H1 (cell line): ENCODE results near the gene SEPTIN1. TPM values are rescaled to one million over a fixed set of nuclear protein-coding genes. Genes with fewer than 3 reads are reported as not detected.

Experiments
- CTCF ChIA-PET: fragments of 300-600 bp; sonication (Branson Sonifier 250); formaldehyde crosslinking; loops from one replicate; lab custom pipeline; 2021; ENCODE audit not compliant: partially characterized antibody; lab: Charles Lee
- POLR2A ChIA-PET: fragments of 300-600 bp; sonication (Branson Sonifier 250); formaldehyde crosslinking; loops from one replicate; lab custom pipeline; 2021; ENCODE audit warnings: inconsistent platforms; ENCODE audit not compliant: partially characterized antibody; lab: Charles Lee
- DNase-seq, 2 experiments: peaks; one replicate each; pipeline versions ENCODE4 v3.0.0 to v3.0.0-alpha.2; 2010 to 2022; ENCODE audit warnings: low spot score in 2 of 2, low read depth in 1 of 2, mixed read lengths in 1 of 2
- FAIRE-seq: peaks from 2 replicates; lab custom pipeline; 2011; peaks lifted over from hg19 to GRCh38; lab: Jason Lieb, UNC
- H2AFZ ChIP-seq: 2 replicates; pipeline ENCODE4 v1.8.1; 2012; ENCODE audit warnings: low read length, inconsistent platforms
- H2AK5ac ChIP-seq: 2 replicates; pipeline ENCODE4 v1.6.1; 2013; ENCODE audit warnings: low read depth, low read length
- H2BK120ac ChIP-seq: replicated peaks from 2 replicates; pipeline ENCODE3; 2013; ENCODE audit warnings: low read depth, low read length, inconsistent platforms
- H2BK12ac ChIP-seq: 2 replicates; pipeline ENCODE4 v1.6.1; 2013; ENCODE audit warnings: low read depth, low read length
- H2BK15ac ChIP-seq: 2 replicates; pipeline ENCODE4 v1.6.1; 2013; ENCODE audit warnings: low read length
- H2BK20ac ChIP-seq: 2 replicates; pipeline ENCODE4 v1.6.1; 2013; ENCODE audit warnings: low read length
- H2BK5ac ChIP-seq: 2 replicates; pipeline ENCODE4 v1.6.1; 2013; ENCODE audit warnings: low read depth, low read length
- H3K14ac ChIP-seq: 2 replicates; pipeline ENCODE4 v1.6.1; 2013; ENCODE audit warnings: inconsistent platforms; ENCODE audit not compliant: insufficient read length
- H3K18ac ChIP-seq: 2 replicates; pipeline ENCODE4 v1.6.1; 2013; ENCODE audit warnings: low read length; ENCODE audit errors: extremely low read depth
- H3K23ac ChIP-seq: 2 replicates; pipeline ENCODE4 v1.6.1; 2013; ENCODE audit warnings: inconsistent platforms; ENCODE audit not compliant: insufficient read length
- H3K23me2 ChIP-seq: 2 replicates; pipeline ENCODE4 v1.6.1; 2013; ENCODE audit warnings: low read depth, low read length
- H3K27ac ChIP-seq: 2 replicates; pipeline ENCODE4 v1.6.1; 2011; ENCODE audit warnings: low read depth, low read length, inconsistent platforms
- H3K27me3 ChIP-seq, 4 experiments: replicated peaks in 1 of 4; 1 replicate in 1 of 4; 2 replicates in 3 of 4; pipeline versions ENCODE4 v1.6.1 to v1.8.1; 2011 to 2013; ENCODE audit warnings: low read length in 3 of 4, mild to moderate bottlenecking in 3 of 4, inconsistent platforms in 2 of 4, mixed read lengths in 2 of 4, moderate library complexity in 1 of 4; ENCODE audit not compliant: control insufficient read depth in 3 of 4, insufficient read depth in 3 of 4; ENCODE audit errors: extremely low read depth in 1 of 4
- H3K36me3 ChIP-seq, 4 experiments: 2 replicates each; pipeline versions ENCODE4 v1.6.1 to v1.8.1; 2011 to 2013; ENCODE audit warnings: mild to moderate bottlenecking in 4 of 4, low read length in 3 of 4, moderate library complexity in 2 of 4, control low read depth in 1 of 4, inconsistent platforms in 1 of 4; ENCODE audit not compliant: insufficient read depth in 4 of 4, control insufficient read depth in 2 of 4
- H3K4ac ChIP-seq: replicated peaks from 2 replicates; pipeline ENCODE3; 2013; ENCODE audit warnings: low read length, low read depth, mixed read lengths, inconsistent platforms; ENCODE audit not compliant: insufficient read length
- H3K4me1 ChIP-seq, 4 experiments: replicated peaks in 1 of 4; 1 replicate in 1 of 4; 2 replicates in 3 of 4; pipeline versions ENCODE4 v1.6.1 to v1.8.1; 2011 to 2013; ENCODE audit warnings: low read length in 3 of 4, inconsistent platforms in 2 of 4, mixed read lengths in 1 of 4; ENCODE audit not compliant: insufficient read depth in 4 of 4, control insufficient read depth in 3 of 4
- H3K4me2 ChIP-seq, 2 experiments: 2 replicates each; pipeline versions ENCODE4 v1.6.1 to v1.8.1; 2011 to 2013; ENCODE audit warnings: low read depth in 2 of 2, low read length in 2 of 2, control low read depth in 1 of 2, inconsistent platforms in 1 of 2, mild to moderate bottlenecking in 1 of 2; ENCODE audit not compliant: insufficient read depth in 1 of 2
- H3K4me3 ChIP-seq, 4 experiments: fragments of 200-600, 300-600 bp in 1 of 4; sonication (generic), shearing (Covaris generic), sonication (Bioruptor Twin) in 1 of 4; 2 replicates each; pipeline versions ENCODE4 v1.5.1 to v1.8.1; 2011 to 2016; ENCODE audit warnings: low read length in 4 of 4, low read depth in 3 of 4, control low read depth in 2 of 4, inconsistent platforms in 2 of 4, mild to moderate bottlenecking in 2 of 4, mixed read lengths in 1 of 4, moderate library complexity in 1 of 4; ENCODE audit not compliant: insufficient read depth in 2 of 4; ENCODE audit errors: extremely low read depth in 1 of 4
- H3K56ac ChIP-seq: replicated peaks from 2 replicates; pipeline ENCODE3; 2013; ENCODE audit warnings: low read depth, mild to moderate bottlenecking, mixed read lengths, low read length, inconsistent platforms; ENCODE audit not compliant: insufficient read length
- H3K79me1 ChIP-seq: 2 replicates; pipeline ENCODE4 v1.6.1; 2013; ENCODE audit warnings: low read depth, low read length, control low read depth
- H3K79me2 ChIP-seq, 2 experiments: 2 replicates each; pipeline versions ENCODE4 v1.6.1 to v1.8.1; 2012 to 2013; ENCODE audit warnings: low read length in 2 of 2, mild to moderate bottlenecking in 2 of 2, inconsistent platforms in 1 of 2; ENCODE audit not compliant: insufficient read depth in 2 of 2, control insufficient read depth in 1 of 2
- H3K9ac ChIP-seq, 4 experiments: replicated peaks in 1 of 4; 1 replicate in 1 of 4; 2 replicates in 3 of 4; pipeline versions ENCODE4 v1.6.1 to v1.8.1; 2011 to 2013; ENCODE audit warnings: low read depth in 3 of 4, low read length in 3 of 4, control low read depth in 2 of 4, mild to moderate bottlenecking in 2 of 4, moderate library complexity in 2 of 4, inconsistent platforms in 1 of 4; ENCODE audit errors: extremely low read depth in 1 of 4
- H3K9me3 ChIP-seq, 2 experiments: 2 replicates each; pipeline versions ENCODE4 v1.6.1 to v1.8.1; 2012 to 2013; ENCODE audit warnings: mild to moderate bottlenecking in 2 of 2, moderate library complexity in 2 of 2, control low read depth in 1 of 2, inconsistent platforms in 1 of 2, low read depth in 1 of 2, low read length in 1 of 2, mixed read lengths in 1 of 2; ENCODE audit not compliant: insufficient read depth in 2 of 2
- H4K20me1 ChIP-seq, 2 experiments: replicated peaks in 1 of 2; 2 replicates each; pipeline versions ENCODE3 to v1.8.1; 2011 to 2013; ENCODE audit warnings: inconsistent platforms in 2 of 2, low read length in 2 of 2, mild to moderate bottlenecking in 1 of 2; ENCODE audit not compliant: insufficient read depth in 2 of 2, control insufficient read depth in 1 of 2
- H4K5ac ChIP-seq: 2 replicates; pipeline ENCODE4 v1.6.1; 2013; ENCODE audit warnings: low read length, low read depth, mixed read lengths, inconsistent platforms; ENCODE audit not compliant: insufficient read length
- H4K8ac ChIP-seq: 2 replicates; pipeline ENCODE4 v1.8.0; 2013; ENCODE audit warnings: mild to moderate bottlenecking, moderate library complexity, low read length, inconsistent platforms; ENCODE audit not compliant: insufficient read depth; ENCODE audit errors: extremely low read depth
- H4K91ac ChIP-seq: replicated peaks from 2 replicates; pipeline ENCODE3; 2013; ENCODE audit warnings: low read length, mixed read lengths, inconsistent platforms; ENCODE audit not compliant: insufficient read length
- BACH1 ChIP-seq: IDR thresholded peaks from 2 replicates; pipeline ENCODE4 v1.6.1; 2012; ENCODE audit warnings: low read length, improper control_type of control experiment
- CEBPB ChIP-seq: IDR thresholded peaks from 2 replicates; pipeline ENCODE4 v1.6.1; 2012; ENCODE audit warnings: low read depth, low read length
- CHD2 ChIP-seq: IDR thresholded peaks from 2 replicates; pipeline ENCODE4 v1.6.1; 2012; ENCODE audit warnings: low read length, improper control_type of control experiment
- CREB1 ChIP-seq: IDR thresholded peaks from 2 replicates; pipeline ENCODE4 v1.6.1; 2012; ENCODE audit warnings: inconsistent platforms
- EZH2 ChIP-seq: fragments of 200-600 bp; sonication (generic); IDR thresholded peaks from 2 replicates; pipeline ENCODE4 v1.7.1; 2012; ENCODE audit warnings: low read depth, mild to moderate bottlenecking, moderate library complexity, low read length, inconsistent platforms; ENCODE audit not compliant: severe bottlenecking
- JUND ChIP-seq: IDR thresholded peaks from 2 replicates; pipeline ENCODE4 v1.6.1; 2011; ENCODE audit warnings: mild to moderate bottlenecking, improper control_type of control experiment, low read length
- PHF8 ChIP-seq: fragments of 200-600 bp; sonication (generic); conservative IDR thresholded peaks from 2 replicates; pipeline ENCODE4 v1.7.1; 2012; ENCODE audit warnings: low read depth, mild to moderate bottlenecking, inconsistent platforms, low read length, moderate library complexity
- POLR2A ChIP-seq, 2 experiments: IDR thresholded peaks; 1 replicate in 1 of 2; 2 replicates in 1 of 2; pipeline ENCODE4 v1.6.1; 2011; ENCODE audit warnings: low read depth in 2 of 2, low read length in 2 of 2, mild to moderate bottlenecking in 2 of 2; ENCODE audit errors: control extremely low read depth in 1 of 2
- SIRT6 ChIP-seq: IDR thresholded peaks from one replicate; pipeline ENCODE4 v1.7.1; 2012; ENCODE audit warnings: low read length, inconsistent platforms
- WGBS, 2 experiments: shearing (Covaris generic) in 1 of 2; methylation state at CpG; one replicate each; pipeline versions ENCODE4 v1.1.6 to v1.1.7; 2013 to 2015; ENCODE audit warnings: low lambda C conversion rate in 2 of 2, mixed read lengths in 2 of 2, inconsistent platforms in 1 of 2, low coverage in 1 of 2, missing lambda C conversion rate in 1 of 2; ENCODE audit not compliant: insufficient replicate concordance in 2 of 2, insufficient coverage in 1 of 2, insufficient read length in 1 of 2; ENCODE audit errors: extremely low coverage in 1 of 2, missing lambda C conversion rate in 1 of 2; 5-methylcytosine and 5-hydroxymethylcytosine counted together
- polyA plus RNA-seq, 7 experiments: library from polyadenylated mRNA; depleted of rRNA in 3 of 7; stranded (reverse) in 5 of 7; unstranded in 2 of 7; fragments of >200 nt in 5 of 7; fragments of 200-250 nt in 2 of 7; gene quantifications; 1 replicate in 5 of 7; 2 replicates in 1 of 7; 4 replicates in 1 of 7; pipeline versions ENCODE4 v1.2.1 to v1.2.3, GENCODE V29; 2011 to 2013; ENCODE audit warnings: missing spikeins in 2 of 7, mixed read lengths in 2 of 7
- total RNA-seq: library from RNA; stranded (reverse); fragmentation: NEBNext Ultra II Directional; extraction: Animal tissue kit (Norgen Biotek cat#: 25700); gene quantifications from 2 replicates; pipeline ENCODE4 v1.2.1, GENCODE V29; 2021
- TF ChIP-seq, protein P1 (sequence below): IDR thresholded peaks from 2 replicates; pipeline ENCODE4 v1.6.1; 2012; ENCODE audit warnings: low read length, inconsistent platforms

SEPTIN1 gene
- total and polyA plus RNA-seq, 2 of the 8 experiments (the other 6 are each of a cell fraction or from before 2014, with no cell fraction given), result 0.24 to 1.4 TPM

DNA sequence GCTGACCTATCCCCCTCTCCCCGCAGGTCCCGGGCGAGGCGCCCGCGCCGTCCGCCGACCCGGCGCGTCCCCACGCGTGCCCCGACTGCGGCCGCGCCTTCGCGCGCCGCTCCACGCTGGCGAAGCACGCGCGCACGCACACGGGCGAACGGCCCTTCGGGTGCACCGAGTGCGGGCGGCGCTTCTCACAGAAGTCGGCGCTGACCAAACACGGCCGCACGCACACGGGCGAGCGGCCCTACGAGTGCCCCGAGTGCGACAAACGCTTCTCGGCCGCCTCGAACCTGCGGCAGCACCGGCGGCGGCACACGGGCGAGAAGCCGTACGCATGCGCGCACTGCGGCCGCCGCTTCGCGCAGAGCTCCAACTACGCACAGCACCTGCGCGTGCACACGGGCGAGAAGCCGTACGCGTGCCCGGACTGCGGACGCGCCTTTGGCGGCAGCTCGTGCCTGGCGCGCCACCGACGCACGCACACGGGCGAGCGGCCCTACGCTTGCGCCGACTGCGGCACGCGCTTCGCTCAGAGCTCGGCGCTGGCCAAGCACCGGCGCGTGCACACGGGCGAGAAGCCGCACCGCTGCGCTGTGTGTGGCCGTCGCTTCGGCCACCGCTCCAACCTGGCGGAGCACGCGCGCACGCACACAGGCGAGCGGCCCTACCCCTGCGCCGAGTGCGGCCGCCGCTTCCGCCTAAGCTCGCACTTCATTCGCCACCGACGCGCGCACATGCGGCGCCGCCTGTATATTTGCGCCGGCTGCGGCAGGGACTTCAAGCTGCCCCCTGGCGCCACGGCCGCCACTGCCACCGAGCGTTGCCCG is 35.4 kb upstream of the SEPTIN1 start:
- peak overlapping the region; percentile 36 to 60 (median 50) for H3K4me3 ChIP-seq
- no peak overlapping the region for H2BK12ac ChIP-seq
- no peak overlapping the region for H2BK15ac ChIP-seq
- H3K9me3 ChIP-seq, result no peaks in the 10 kb centered on the region
- no peak overlapping the region for H2BK20ac ChIP-seq
- peak overlapping the region in 3 of 4 experiments; percentile 25 to 50 (median 32); a peak in 5 of 7 replicates for H3K9ac ChIP-seq
- peaks cover 8% of the 10 kb centered on the region; the same call in 1 of the 2 replicates for H3K23me2 ChIP-seq
- H3K56ac ChIP-seq, result no peak overlapping the region
- DNase-seq, result peak; percentile 86 to 94
- H3K79me1 ChIP-seq, result peaks cover 6% of the 10 kb centered on the region; the same call in 1 of the 2 replicates
- H4K5ac ChIP-seq, result no peak overlapping the region
- H4K20me1 ChIP-seq, result peaks cover 2 to 12% of the 10 kb centered on the region in 2 experiments
- POLR2A ChIA-PET, result interaction anchor here (0.6 to 4.0 kb wide), 22 partner anchors 10 to 353 kb away, joined by 3 to 34 read pairs (median 3); partner anchors contain the start of genes ALDOA, CD2BP2, DCTPP1 and ZNF48
- no peak overlapping the region for H3K23ac ChIP-seq
- H3K36me3 ChIP-seq, result peaks cover 6 to 23% (median 8%) of the 10 kb centered on the region in 4 experiments
- peak overlapping the region; percentile 64 to 76 for H3K4me2 ChIP-seq
- H2BK5ac ChIP-seq, result 0 out of 2 replicates have a peak overlapping the region, but pooled peaks have one; percentile 32
- no peak overlapping the region for H2BK120ac ChIP-seq
- no peak for FAIRE-seq
- peak overlapping the region; percentile 71 for H4K8ac ChIP-seq
- no peak overlapping the region for H3K18ac ChIP-seq
- peaks cover 3 to 6% (median 5%) of the 10 kb centered on the region in 4 experiments; a peak in 6 of 7 replicates for H3K4me1 ChIP-seq
- H3K4ac ChIP-seq, result peak overlapping the region; percentile 34
- H3K27me3 ChIP-seq, result no peaks in the 10 kb centered on the region
- H2AK5ac ChIP-seq, result no peak overlapping the region
- CTCF ChIA-PET, result interaction anchor here (0.6 to 3.3 kb wide), 14 partner anchors 8 to 212 kb away, joined by 3 to 13 read pairs (median 4); partner anchors contain the start of genes DCTPP1, ZNF48 and ZNF771
- 2% methylated on average over 129 of the region's 140 CpGs; no CpG with 5 or more reads in 1 of the 2 experiments for WGBS, 2 experiments
- H3K14ac ChIP-seq, result no peak overlapping the region
- H3K27ac ChIP-seq, result no peak overlapping the region
- no peak overlapping the region for H4K91ac ChIP-seq
- no peak overlapping the region for H2AFZ ChIP-seq
- no peaks in the 10 kb centered on the region for H3K79me2 ChIP-seq
- TF ChIP-seq BACH1 (peak; percentile 30; the same call in 1 of the 2 replicates), CREB1 (peak; percentile 48; the same call in 1 of the 2 replicates), JUND (no peak), PHF8 (peak; percentile 11; the same call in 1 of the 2 replicates), CHD2 (0 out of 2 replicates have a peak, but pooled peaks have one; percentile 47), EZH2 (no peak), SIRT6 (no peak), POLR2A (IDR thresholded peaks at IDR 0.05; ENCODE audit: control extremely low read depth in 1 of 2, low read depth in 2 of 2, low read length in 2 of 2) (peak in 1 of 2 experiments; percentile 52; a peak in 1 of 3 replicates), CEBPB (no peak)
- TF ChIP-seq, protein P1, sequence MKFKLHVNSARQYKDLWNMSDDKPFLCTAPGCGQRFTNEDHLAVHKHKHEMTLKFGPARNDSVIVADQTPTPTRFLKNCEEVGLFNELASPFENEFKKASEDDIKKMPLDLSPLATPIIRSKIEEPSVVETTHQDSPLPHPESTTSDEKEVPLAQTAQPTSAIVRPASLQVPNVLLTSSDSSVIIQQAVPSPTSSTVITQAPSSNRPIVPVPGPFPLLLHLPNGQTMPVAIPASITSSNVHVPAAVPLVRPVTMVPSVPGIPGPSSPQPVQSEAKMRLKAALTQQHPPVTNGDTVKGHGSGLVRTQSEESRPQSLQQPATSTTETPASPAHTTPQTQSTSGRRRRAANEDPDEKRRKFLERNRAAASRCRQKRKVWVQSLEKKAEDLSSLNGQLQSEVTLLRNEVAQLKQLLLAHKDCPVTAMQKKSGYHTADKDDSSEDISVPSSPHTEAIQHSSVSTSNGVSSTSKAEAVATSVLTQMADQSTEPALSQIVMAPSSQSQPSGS, result no peak
